ENCODE results near the gene MAML3. TPM values are rescaled to one million over a fixed set of nuclear protein-coding genes. Genes with fewer than 3 reads are reported as not detected.

Gene MAML3
- total RNA-seq, 1 donor from 2014 or later, result 2.0 TPM

- no peak for DNase-seq (ENCODE audit: low read depth)
These were observed 232.4 kb downstream of the MAML3 start for GRCh38 chr4:139921429-139922184.

- no peak for DNase-seq (ENCODE audit: low read depth)
These were observed 233.4 kb downstream of the MAML3 start for GRCh38 chr4:139920486-139921002.

- DNase-seq (ENCODE audit: low read depth), result peak; percentile 87
These were observed 234.5 kb downstream of the MAML3 start for GRCh38 chr4:139919521-139919920.

- no peak for DNase-seq (ENCODE audit: low read depth)
These were observed 235.0 kb downstream of the MAML3 start for GRCh38 chr4:139919004-139919403.

GRCh38 chr4:139918591-139918990 lies 235.4 kb downstream of the MAML3 start:
- DNase-seq (ENCODE audit: low read depth), result no peak

- no peak for DNase-seq (ENCODE audit: low read depth)
These were observed 236.1 kb downstream of the MAML3 start for GRCh38 chr4:139917896-139918295.

GRCh38 chr4:139916041-139916440 lies 237.9 kb downstream of the MAML3 start:
- no peak for DNase-seq (ENCODE audit: low read depth)

GRCh38 chr4:139915037-139915436 lies 238.9 kb downstream of the MAML3 start:
- DNase-seq (ENCODE audit: low read depth), result no peak

- DNase-seq (ENCODE audit: low read depth), result no peak
These were observed 239.9 kb downstream of the MAML3 start for GRCh38 chr4:139913995-139914598.

- no peak for DNase-seq (ENCODE audit: low read depth)
These were observed 240.5 kb downstream of the MAML3 start for GRCh38 chr4:139913398-139913990.

- no peak for DNase-seq (ENCODE audit: low read depth)
These were observed 241.5 kb downstream of the MAML3 start for GRCh38 chr4:139912445-139912844.

- DNase-seq (ENCODE audit: low read depth), result no peak
These were observed 243.9 kb downstream of the MAML3 start for GRCh38 chr4:139910106-139910505.

- no peak for DNase-seq (ENCODE audit: low read depth)
These were observed 245.1 kb downstream of the MAML3 start for GRCh38 chr4:139908636-139909437.

- DNase-seq (ENCODE audit: low read depth), result peak; percentile 22
These were observed 246.8 kb downstream of the MAML3 start for GRCh38 chr4:139907001-139907809.

GRCh38 chr4:139905489-139905888 lies 248.5 kb downstream of the MAML3 start:
- DNase-seq (ENCODE audit: low read depth), result no peak

GRCh38 chr4:139904406-139904805 lies 249.6 kb downstream of the MAML3 start:
- no peak for DNase-seq (ENCODE audit: low read depth)

GRCh38 chr4:139903845-139904244 lies 250.1 kb downstream of the MAML3 start:
- no peak for DNase-seq (ENCODE audit: low read depth)

- peak; percentile 43 for DNase-seq (ENCODE audit: low read depth)
These were observed 251.4 kb downstream of the MAML3 start for GRCh38 chr4:139902321-139903320.

GRCh38 chr4:139901531-139902320 lies 252.3 kb downstream of the MAML3 start:
- DNase-seq (ENCODE audit: low read depth), result peak; percentile 27

All from renal cortical epithelial cell (primary cell).